Endothelial cell of umbilical vein (primary cell): ENCODE measurements around the gene DLGAP1. TPM values are rescaled to one million over a fixed set of nuclear protein-coding genes. Genes with fewer than 3 reads are reported as not detected.

Experiments used
- BruUV-seq: library from RNA; stranded (reverse); fragments of 400-500 nt; replicated peaks from 2 replicates; lab custom pipeline; 2021; lab: Mats Ljungman, UMichigan
- CTCF ChIA-PET: fragments of 300-600, 350-600 bp; sonication (Branson Sonifier 250); formaldehyde crosslinking; loops from one replicate; lab custom pipeline; 2021; ENCODE audit warnings: antibody characterized with exemption, inconsistent platforms; lab: Charles Lee
- POLR2A ChIA-PET: fragments of 300-600, 350-600 bp; sonication (Branson Sonifier 250); formaldehyde crosslinking; loops from one replicate; lab custom pipeline; 2021; ENCODE audit warnings: antibody characterized with exemption, inconsistent platforms; lab: Charles Lee
- DNase-seq: peaks from one replicate; pipeline ENCODE4 v3.0.0-alpha.2; 2011; ENCODE audit warnings: low read depth, low spot score
- FAIRE-seq: peaks from 2 replicates; lab custom pipeline; 2011; peaks lifted over from hg19 to GRCh38; lab: Jason Lieb, UNC
- H2AFZ ChIP-seq: 2 replicates; pipeline ENCODE4 v1.6.0; 2012; ENCODE audit warnings: low read depth, low read length, control low read depth, inconsistent platforms
- H3K27ac ChIP-seq: 2 replicates; pipeline ENCODE4 v1.5.1; 2011; ENCODE audit warnings: low read depth, mild to moderate bottlenecking, control low read depth, low read length, moderate library complexity; ENCODE audit not compliant: insufficient read depth
- H3K27me3 ChIP-seq, 2 experiments: 2 replicates each; pipeline versions ENCODE4 v1.6.0 to v1.6.1; 2011; ENCODE audit warnings: low read length in 2 of 2, mixed read lengths in 1 of 2; ENCODE audit not compliant: control insufficient read depth in 2 of 2, insufficient read depth in 2 of 2
- H3K36me3 ChIP-seq, 2 experiments: 2 replicates in 1 of 2; 3 replicates in 1 of 2; pipeline ENCODE4 v1.5.1; 2011; ENCODE audit warnings: low read length in 2 of 2, mild to moderate bottlenecking in 1 of 2, moderate library complexity in 1 of 2; ENCODE audit not compliant: control insufficient read depth in 2 of 2, insufficient read depth in 2 of 2; ENCODE audit errors: extremely low read depth in 1 of 2
- H3K4me1 ChIP-seq: 3 replicates; pipeline ENCODE4 v1.5.1; 2011; ENCODE audit warnings: mild to moderate bottlenecking, low read length; ENCODE audit not compliant: control insufficient read depth, insufficient read depth; ENCODE audit errors: extremely low read depth
- H3K4me2 ChIP-seq: 2 replicates; pipeline ENCODE4 v1.6.1; 2011; ENCODE audit warnings: low read length, control low read depth, mixed read lengths; ENCODE audit not compliant: insufficient read depth
- H3K4me3 ChIP-seq, 3 experiments: fragments of 200-600 bp in 1 of 3; sonication (generic), shearing (Covaris generic) in 1 of 3; replicated peaks in 1 of 3; 2 replicates each; pipeline ENCODE4 v1.5.1; 2011 to 2016; ENCODE audit warnings: control low read depth in 3 of 3, low read length in 3 of 3, mild to moderate bottlenecking in 2 of 3, inconsistent platforms in 1 of 3, low read depth in 1 of 3, moderate library complexity in 1 of 3; ENCODE audit not compliant: insufficient read depth in 1 of 3
- H3K79me2 ChIP-seq: 2 replicates; pipeline ENCODE4 v1.6.0; 2012; ENCODE audit warnings: low read length, inconsistent platforms; ENCODE audit not compliant: control insufficient read depth, insufficient read depth
- H3K9ac ChIP-seq: replicated peaks from 2 replicates; pipeline ENCODE3; 2011; ENCODE audit warnings: low read length, control low read depth; ENCODE audit not compliant: insufficient read depth; ENCODE audit errors: extremely low read depth
- H3K9me1 ChIP-seq: replicated peaks from 3 replicates; pipeline ENCODE4 v1.6.0; 2011; ENCODE audit warnings: mild to moderate bottlenecking, low read length; ENCODE audit not compliant: control insufficient read depth, insufficient read depth; ENCODE audit errors: extremely low read depth
- H3K9me3 ChIP-seq: replicated peaks from 2 replicates; pipeline ENCODE4 v1.5.1; 2012; ENCODE audit warnings: low read length, inconsistent platforms; ENCODE audit not compliant: control insufficient read depth, insufficient read depth
- H4K20me1 ChIP-seq: replicated peaks from 2 replicates; pipeline ENCODE3; 2011; ENCODE audit warnings: mild to moderate bottlenecking, low read length; ENCODE audit not compliant: control insufficient read depth, insufficient read depth; ENCODE audit errors: extremely low read depth
- CTCF ChIP-seq, 2 donors: IDR thresholded peaks; 1 replicate in 1 of 2; 2 replicates in 1 of 2; pipeline ENCODE4 v1.5.1; 2011; ENCODE audit warnings: low read length in 2 of 2, mild to moderate bottlenecking in 2 of 2, moderate library complexity in 2 of 2, control low read depth in 1 of 2, inconsistent platforms in 1 of 2, low read depth in 1 of 2; ENCODE audit not compliant: insufficient read depth in 1 of 2; ENCODE audit errors: extremely low read depth in 1 of 2
- EZH2 ChIP-seq: IDR thresholded peaks from 2 replicates; pipeline ENCODE4 v1.6.1; 2012; ENCODE audit warnings: borderline replicate concordance, low read depth, mild to moderate bottlenecking, moderate library complexity, low read length, inconsistent platforms; ENCODE audit not compliant: severe bottlenecking
- FOS ChIP-seq: IDR thresholded peaks from 2 replicates; pipeline ENCODE4 v1.6.1; 2011; ENCODE audit warnings: mild to moderate bottlenecking, low read length, moderate library complexity, borderline replicate concordance; ENCODE audit not compliant: insufficient read depth
- GATA2 ChIP-seq: IDR thresholded peaks from 2 replicates; pipeline ENCODE4 v1.7.0; 2011; ENCODE audit warnings: low read depth, mild to moderate bottlenecking, moderate library complexity, mixed read lengths, low read length; ENCODE audit not compliant: insufficient read length, insufficient read depth
- JUN ChIP-seq: IDR thresholded peaks from 2 replicates; pipeline ENCODE4 v1.6.1; 2011; ENCODE audit warnings: borderline replicate concordance, low read depth; ENCODE audit not compliant: insufficient read length, insufficient read depth
- MAX ChIP-seq: IDR thresholded peaks from 2 replicates; pipeline ENCODE4 v1.6.1; 2011; ENCODE audit not compliant: insufficient read depth, insufficient read length
- MYC ChIP-seq: IDR thresholded peaks from one replicate; pipeline ENCODE4 v1.6.1; 2011; ENCODE audit warnings: mild to moderate bottlenecking, low read depth, low read length
- POLR2A ChIP-seq: IDR thresholded peaks from 2 replicates; pipeline ENCODE4 v1.6.1; 2012; ENCODE audit warnings: low read depth, mild to moderate bottlenecking, control low read depth, low read length
- POLR2AphosphoS5 ChIP-seq: IDR thresholded peaks from 2 replicates; pipeline ENCODE4 v1.6.1; 2012; ENCODE audit warnings: low read depth, mild to moderate bottlenecking, control low read depth, low read length, moderate library complexity; ENCODE audit not compliant: insufficient read depth
- dilution Hi-C: fragments of 300-500 bp; cut with MboI; formaldehyde crosslinking; loops from one replicate; pipeline ENCODE4 v1.15.0; 2019; ENCODE audit warnings: low sequenced_read_pairs; ENCODE audit not compliant: extremely low pct_ligation_motif_present
- intact Hi-C: fragments of 100-400 bp; cut with micrococcal nuclease; formaldehyde crosslinking; loops from one replicate; pipeline ENCODE4 v1.10.0; 2022
- polyA plus RNA-seq, 4 experiments: library from polyadenylated mRNA; depleted of rRNA in 3 of 4; stranded (reverse) in 3 of 4; unstranded in 1 of 4; fragments of >200 nt; gene quantifications; 2 replicates each; pipeline versions ENCODE4 v1.2.1 to v1.2.3, GENCODE V29; 2011 to 2012; ENCODE audit warnings: missing spikeins in 1 of 4
- total RNA-seq: library from RNA; stranded (reverse); gene quantifications from 2 replicates; pipeline ENCODE4 v1.2.3, GENCODE V29; 2021

Gene DLGAP1
- total and polyA plus RNA-seq, 2 donors (not counting 3 experiments of a cell fraction or from before 2014, with no cell fraction given), result 0.04 TPM; not detected in 1

- ChIA-PET CTCF (no interaction called here), POLR2A (no interaction called here)
- TF ChIP-seq EZH2 (no peak), POLR2AphosphoS5 (no peak), MYC (no peak), POLR2A (no peak), GATA2 (no peak), JUN (no peak), CTCF (IDR thresholded peaks at IDR 0.05; ENCODE audit: extremely low read depth in 1 of 2, insufficient read depth in 1 of 2, low read depth in 1 of 2, low read length in 2 of 2) (no peak), MAX (no peak), FOS (no peak)
- intact Hi-C loops, result no loop called here
- Histone ChIP-seq H3K27me3 (no peaks in the 10 kb centered on the region), H3K36me3 (no peaks in the 10 kb centered on the region), H3K9ac (no peak overlapping the region), H4K20me1 (no peaks in the 10 kb centered on the region), H3K4me3 (no peak overlapping the region), H3K4me1 (no peaks in the 10 kb centered on the region), H3K9me1 (no peaks in the 10 kb centered on the region), H3K27ac (no peak overlapping the region), H3K9me3 (no peaks in the 10 kb centered on the region), H3K4me2 (no peak overlapping the region), H2AFZ (no peak overlapping the region), H3K79me2 (no peaks in the 10 kb centered on the region)
- no TSS peak for BruUV-seq
- DNase-seq, result no peak
- no peak for FAIRE-seq
- dilution Hi-C loops, result no loop called here
Measured at GRCh38 chr18:4286256-4286655, 168.9 kb downstream of the DLGAP1 start.
